ENCODE measurements around the gene TMEM120A.

- TF ChIP-seq YY1 (IDR thresholded peaks at IDR 0.05; ENCODE audit: insufficient read depth, insufficient read length) (no peak), SUZ12 (IDR thresholded peaks at IDR 0.05; ENCODE audit: extremely low read depth, insufficient read depth, insufficient read length) (no peak)
These were observed 39.0 kb downstream of the TMEM120A start for GRCh38 chr7:75955331-75955955.
